GM12878 (cell line): ENCODE data around the gene TIMM29. TPM values are rescaled to one million over a fixed set of nuclear protein-coding genes. Genes with fewer than 3 reads are reported as not detected.

ENCODE experiments used
- ATF7 ChIP-seq: fragments of 450-650 bp; IDR thresholded peaks from 2 replicates; pipeline ENCODE4 v1.6.1; 2016; ENCODE audit warnings: low read depth, mild to moderate bottlenecking
- BCL3 ChIP-seq: IDR thresholded peaks from 2 replicates; pipeline ENCODE4 v1.6.1; 2011; ENCODE audit warnings: borderline replicate concordance, low read depth, mild to moderate bottlenecking, moderate library complexity, low read length; ENCODE audit not compliant: insufficient read depth, poor library complexity, severe bottlenecking
- JUND ChIP-seq: IDR thresholded peaks from 2 replicates; pipeline ENCODE4 v1.6.1; 2012; ENCODE audit warnings: low read depth, mild to moderate bottlenecking, low read length, improper control_type of control experiment, moderate library complexity
- MTA2 ChIP-seq: fragments of 450-650 bp; IDR thresholded peaks from 2 replicates; pipeline ENCODE4 v1.6.1; 2016; ENCODE audit warnings: low read depth, mild to moderate bottlenecking, moderate library complexity
- MTA3 ChIP-seq: IDR thresholded peaks from 2 replicates; pipeline ENCODE4 v1.6.1; 2012; ENCODE audit warnings: low read length, inconsistent platforms, borderline replicate concordance
- NFXL1 ChIP-seq: fragments of 450-650 bp; IDR thresholded peaks from 2 replicates; pipeline ENCODE4 v1.6.1; 2017; ENCODE audit warnings: antibody characterized with exemption, mild to moderate bottlenecking, borderline replicate concordance
- PAX5 ChIP-seq: IDR thresholded peaks from 2 replicates; pipeline ENCODE4 v1.6.1; 2011; ENCODE audit warnings: low read depth, low read length, borderline replicate concordance
- RELB ChIP-seq: fragments of 450-650 bp; IDR thresholded peaks from 2 replicates; pipeline ENCODE4 v1.6.1; 2017; ENCODE audit warnings: low read depth, mild to moderate bottlenecking, moderate library complexity
- STAT3 ChIP-seq: IDR thresholded peaks from 2 replicates; pipeline ENCODE4 v1.6.1; 2011; ENCODE audit warnings: low read depth, low read length, improper control_type of control experiment
- TCF12 ChIP-seq: IDR thresholded peaks from 2 replicates; pipeline ENCODE4 v1.6.1; 2011; ENCODE audit warnings: low read depth, mild to moderate bottlenecking, low read length
- ZBTB40 ChIP-seq: fragments of 450-650 bp; IDR thresholded peaks from 2 replicates; pipeline ENCODE4 v1.6.1; 2016; ENCODE audit warnings: mild to moderate bottlenecking, moderate library complexity, borderline replicate concordance
- ZNF384 ChIP-seq: IDR thresholded peaks from 2 replicates; pipeline ENCODE4 v1.6.1; 2012; ENCODE audit warnings: low read depth, mild to moderate bottlenecking, low read length, improper control_type of control experiment, borderline replicate concordance
- polyA plus RNA-seq, 11 experiments: library from polyadenylated mRNA; depleted of rRNA in 4 of 11; unstranded in 6 of 11; stranded (reverse) in 5 of 11; fragments of >200 nt; fragmentation: Nextera tagmentation in 4 of 11; fragmentation: Illumina TruSeq in 1 of 11; extraction: Ambion mirVana in 4 of 11; extraction: Trizol in 1 of 11; gene quantifications; 1 replicate in 1 of 11; 2 replicates in 10 of 11; pipeline versions ENCODE4 v1.2.1 to v1.2.3, GENCODE V29; 2011 to 2016; ENCODE audit warnings: inconsistent platforms in 2 of 11, missing spikeins in 2 of 11, low read depth in 1 of 11
- total RNA-seq, 4 experiments: library from RNA; depleted of rRNA in 3 of 4; stranded (reverse); fragments of >200 nt in 3 of 4; fragmentation: Illumina TruSeq in 1 of 4; extraction: Trizol in 1 of 4; gene quantifications; 2 replicates each; pipeline versions ENCODE4 v1.2.1 to v1.2.3, GENCODE V29; 2013 to 2021
- TF ChIP-seq, protein P1 (sequence below): IDR thresholded peaks from 2 replicates; pipeline ENCODE4 v1.6.1; 2011; ENCODE audit warnings: low read depth, low read length, improper control_type of control experiment, borderline replicate concordance
- TF ChIP-seq, protein P2 (sequence below): IDR thresholded peaks from 2 replicates; pipeline ENCODE4 v1.6.1; 2011; ENCODE audit warnings: mild to moderate bottlenecking, low read depth, low read length, moderate library complexity; ENCODE audit not compliant: insufficient replicate concordance
- TF ChIP-seq, protein P3 (sequence below): fragments of 450-650 bp; IDR thresholded peaks from 2 replicates; pipeline ENCODE4 v1.6.1; 2017; ENCODE audit warnings: mild to moderate bottlenecking, moderate library complexity

Gene TIMM29
- total and polyA plus RNA-seq, 10 of the 15 experiments (the other 5 are each of a cell fraction or from before 2014, with no cell fraction given) = 2.4 to 27.9 (median 13.5) TPM

DNA sequence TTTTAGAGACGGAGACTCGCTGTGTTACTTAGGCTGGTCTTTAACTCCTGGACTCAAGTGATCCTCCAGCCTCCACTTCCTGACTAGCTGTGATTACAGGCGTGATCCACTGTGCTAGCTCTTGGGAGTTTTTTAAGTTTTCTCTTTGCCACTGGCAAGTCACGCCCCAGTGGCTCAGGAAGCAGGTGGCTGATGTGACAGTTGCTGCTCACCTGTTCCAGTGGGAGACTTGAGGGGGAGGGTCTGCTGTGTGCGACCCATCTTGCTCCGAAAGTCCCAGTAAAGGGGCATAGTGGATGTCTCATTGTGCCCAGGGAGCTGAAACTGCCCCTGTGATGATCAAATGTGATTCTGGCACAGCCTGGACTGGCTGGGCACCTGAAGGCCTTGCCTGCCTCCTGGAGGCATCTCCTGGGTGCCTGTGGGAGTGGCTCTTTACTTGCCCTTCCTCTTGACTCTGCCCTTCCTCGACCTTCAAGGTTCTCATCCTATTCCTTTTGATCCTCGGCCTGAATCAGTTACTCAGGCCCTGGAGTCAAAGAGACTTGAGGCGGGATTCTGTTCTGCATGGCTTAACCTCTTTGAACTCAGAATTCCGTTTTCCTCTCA, 40.0 kb downstream of the TIMM29 start (continued):
- TF ChIP-seq MTA3 (0 out of 2 replicates have a peak, but pooled peaks have one; percentile 27), PAX5 (peak; percentile 91), ZBTB40 (no peak), RELB (peak; percentile 58; the same call in 1 of the 2 replicates), NFXL1 (no peak), STAT3 (no peak), ATF7 (no peak; the same call in 1 of the 2 replicates), TCF12 (peak; percentile 88), MTA2 (no peak; the same call in 1 of the 2 replicates), ZNF384 (no peak), BCL3 (no peak), JUND (no peak)
- TF ChIP-seq, protein P1, sequence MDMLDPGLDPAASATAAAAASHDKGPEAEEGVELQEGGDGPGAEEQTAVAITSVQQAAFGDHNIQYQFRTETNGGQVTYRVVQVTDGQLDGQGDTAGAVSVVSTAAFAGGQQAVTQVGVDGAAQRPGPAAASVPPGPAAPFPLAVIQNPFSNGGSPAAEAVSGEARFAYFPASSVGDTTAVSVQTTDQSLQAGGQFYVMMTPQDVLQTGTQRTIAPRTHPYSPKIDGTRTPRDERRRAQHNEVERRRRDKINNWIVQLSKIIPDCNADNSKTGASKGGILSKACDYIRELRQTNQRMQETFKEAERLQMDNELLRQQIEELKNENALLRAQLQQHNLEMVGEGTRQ = no peak
- TF ChIP-seq, protein P2, sequence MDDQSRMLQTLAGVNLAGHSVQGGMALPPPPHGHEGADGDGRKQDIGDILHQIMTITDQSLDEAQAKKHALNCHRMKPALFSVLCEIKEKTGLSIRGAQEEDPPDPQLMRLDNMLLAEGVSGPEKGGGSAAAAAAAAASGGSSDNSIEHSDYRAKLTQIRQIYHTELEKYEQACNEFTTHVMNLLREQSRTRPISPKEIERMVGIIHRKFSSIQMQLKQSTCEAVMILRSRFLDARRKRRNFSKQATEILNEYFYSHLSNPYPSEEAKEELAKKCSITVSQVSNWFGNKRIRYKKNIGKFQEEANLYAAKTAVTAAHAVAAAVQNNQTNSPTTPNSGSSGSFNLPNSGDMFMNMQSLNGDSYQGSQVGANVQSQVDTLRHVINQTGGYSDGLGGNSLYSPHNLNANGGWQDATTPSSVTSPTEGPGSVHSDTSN = peak; percentile 19
- TF ChIP-seq, protein P3, sequence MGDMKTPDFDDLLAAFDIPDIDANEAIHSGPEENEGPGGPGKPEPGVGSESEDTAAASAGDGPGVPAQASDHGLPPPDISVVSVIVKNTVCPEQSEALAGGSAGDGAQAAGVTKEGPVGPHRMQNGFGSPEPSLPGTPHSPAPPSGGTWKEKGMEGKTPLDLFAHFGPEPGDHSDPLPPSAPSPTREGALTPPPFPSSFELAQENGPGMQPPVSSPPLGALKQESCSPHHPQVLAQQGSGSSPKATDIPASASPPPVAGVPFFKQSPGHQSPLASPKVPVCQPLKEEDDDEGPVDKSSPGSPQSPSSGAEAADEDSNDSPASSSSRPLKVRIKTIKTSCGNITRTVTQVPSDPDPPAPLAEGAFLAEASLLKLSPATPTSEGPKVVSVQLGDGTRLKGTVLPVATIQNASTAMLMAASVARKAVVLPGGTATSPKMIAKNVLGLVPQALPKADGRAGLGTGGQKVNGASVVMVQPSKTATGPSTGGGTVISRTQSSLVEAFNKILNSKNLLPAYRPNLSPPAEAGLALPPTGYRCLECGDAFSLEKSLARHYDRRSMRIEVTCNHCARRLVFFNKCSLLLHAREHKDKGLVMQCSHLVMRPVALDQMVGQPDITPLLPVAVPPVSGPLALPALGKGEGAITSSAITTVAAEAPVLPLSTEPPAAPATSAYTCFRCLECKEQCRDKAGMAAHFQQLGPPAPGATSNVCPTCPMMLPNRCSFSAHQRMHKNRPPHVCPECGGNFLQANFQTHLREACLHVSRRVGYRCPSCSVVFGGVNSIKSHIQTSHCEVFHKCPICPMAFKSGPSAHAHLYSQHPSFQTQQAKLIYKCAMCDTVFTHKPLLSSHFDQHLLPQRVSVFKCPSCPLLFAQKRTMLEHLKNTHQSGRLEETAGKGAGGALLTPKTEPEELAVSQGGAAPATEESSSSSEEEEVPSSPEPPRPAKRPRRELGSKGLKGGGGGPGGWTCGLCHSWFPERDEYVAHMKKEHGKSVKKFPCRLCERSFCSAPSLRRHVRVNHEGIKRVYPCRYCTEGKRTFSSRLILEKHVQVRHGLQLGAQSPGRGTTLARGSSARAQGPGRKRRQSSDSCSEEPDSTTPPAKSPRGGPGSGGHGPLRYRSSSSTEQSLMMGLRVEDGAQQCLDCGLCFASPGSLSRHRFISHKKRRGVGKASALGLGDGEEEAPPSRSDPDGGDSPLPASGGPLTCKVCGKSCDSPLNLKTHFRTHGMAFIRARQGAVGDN = 0 out of 2 replicates have a peak, but pooled peaks have one; percentile 29
